GM12874 (cell line): ENCODE results near the gene NCAPG2.

Experiments used
- CTCF ChIP-seq: IDR thresholded peaks from 2 replicates; pipeline ENCODE4 v1.5.1; 2011; ENCODE audit warnings: low read depth, mild to moderate bottlenecking, control low read depth, low read length, moderate library complexity; ENCODE audit not compliant: insufficient read depth

NCAPG2 gene

GRCh38 chr7:158583810-158584209 lies 120.8 kb downstream of the NCAPG2 start:
- TF ChIP-seq CTCF: no peak

- TF ChIP-seq CTCF: no peak
Observed at GRCh38 chr7:158583143-158583542, 121.5 kb downstream of the NCAPG2 start.

- no peak for TF ChIP-seq CTCF
Observed at GRCh38 chr7:158582089-158582456, 122.5 kb downstream of the NCAPG2 start.

- TF ChIP-seq CTCF: no peak
Observed at GRCh38 chr7:158581440-158582088, 123.0 kb downstream of the NCAPG2 start.
